ENCODE data around the gene ETFA. TPM values are rescaled to one million over a fixed set of nuclear protein-coding genes. Genes with fewer than 3 reads are reported as not detected.

Gene ETFA
- total and polyA plus RNA-seq, 8 donors: 102 to 148 (median 130) TPM

DNA sequence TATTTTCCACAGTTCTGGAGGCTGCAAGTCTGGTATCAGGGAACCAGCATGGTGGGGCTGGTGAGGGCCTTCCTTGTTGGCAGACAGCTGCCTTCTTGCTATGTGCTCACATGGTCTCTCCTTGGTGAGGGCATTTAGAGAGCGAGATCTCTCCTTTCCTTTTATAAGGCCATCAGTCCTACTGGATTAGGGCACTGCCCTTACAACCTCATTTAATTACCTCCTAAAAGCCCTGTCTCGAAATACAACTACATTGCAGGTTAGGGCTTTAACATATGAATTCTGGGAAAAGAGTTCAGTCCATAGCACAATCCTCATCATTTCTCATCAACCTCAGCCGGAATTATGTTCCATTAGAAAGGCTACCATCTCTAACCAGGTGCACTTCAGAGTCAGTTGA, 47.2 kb upstream of the ETFA start:
- no peak for ATAC-seq
- Histone ChIP-seq H3K9me3 (no peaks in the 10 kb centered on the region), H3K4me3 (no peak overlapping the region), H3K4me1 (no peaks in the 10 kb centered on the region), H3K27ac (no peak overlapping the region), H3K36me3 (no peaks in the 10 kb centered on the region), H3K27me3 (no peaks in the 10 kb centered on the region)
- TF ChIP-seq, protein P1, sequence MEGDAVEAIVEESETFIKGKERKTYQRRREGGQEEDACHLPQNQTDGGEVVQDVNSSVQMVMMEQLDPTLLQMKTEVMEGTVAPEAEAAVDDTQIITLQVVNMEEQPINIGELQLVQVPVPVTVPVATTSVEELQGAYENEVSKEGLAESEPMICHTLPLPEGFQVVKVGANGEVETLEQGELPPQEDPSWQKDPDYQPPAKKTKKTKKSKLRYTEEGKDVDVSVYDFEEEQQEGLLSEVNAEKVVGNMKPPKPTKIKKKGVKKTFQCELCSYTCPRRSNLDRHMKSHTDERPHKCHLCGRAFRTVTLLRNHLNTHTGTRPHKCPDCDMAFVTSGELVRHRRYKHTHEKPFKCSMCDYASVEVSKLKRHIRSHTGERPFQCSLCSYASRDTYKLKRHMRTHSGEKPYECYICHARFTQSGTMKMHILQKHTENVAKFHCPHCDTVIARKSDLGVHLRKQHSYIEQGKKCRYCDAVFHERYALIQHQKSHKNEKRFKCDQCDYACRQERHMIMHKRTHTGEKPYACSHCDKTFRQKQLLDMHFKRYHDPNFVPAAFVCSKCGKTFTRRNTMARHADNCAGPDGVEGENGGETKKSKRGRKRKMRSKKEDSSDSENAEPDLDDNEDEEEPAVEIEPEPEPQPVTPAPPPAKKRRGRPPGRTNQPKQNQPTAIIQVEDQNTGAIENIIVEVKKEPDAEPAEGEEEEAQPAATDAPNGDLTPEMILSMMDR (IDR thresholded peaks at IDR 0.05): no peak
- intact Hi-C loops (cut with DNase I): no loop called here
- DNase-seq: no peak

DNA sequence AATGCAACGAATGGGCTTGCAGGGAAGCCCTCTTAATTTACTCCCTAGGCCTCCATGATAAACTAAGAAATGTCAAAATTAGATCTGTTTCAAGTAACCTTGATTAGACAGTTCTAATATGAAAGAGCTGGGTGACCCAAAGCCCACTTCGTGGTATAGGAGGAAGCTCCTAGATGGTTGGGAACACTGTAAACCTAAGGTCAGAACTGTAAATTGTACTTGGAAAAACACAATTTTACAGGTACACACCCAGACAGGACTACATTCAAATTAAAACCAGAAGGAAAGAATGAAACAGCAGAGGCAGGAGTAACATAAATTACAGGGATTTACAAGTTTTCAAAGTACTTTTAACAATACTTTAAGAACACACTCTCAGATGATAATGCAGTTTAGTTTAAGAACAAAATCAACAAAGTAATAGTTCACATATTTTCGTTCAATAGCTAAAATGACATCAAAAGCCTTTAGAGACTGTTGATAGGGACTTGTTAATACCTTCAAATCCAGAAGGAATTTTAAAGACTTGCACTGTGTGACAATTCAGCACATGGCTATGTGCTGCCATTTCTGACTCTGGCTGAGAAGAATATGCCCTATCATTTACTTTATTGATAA, 43.7 kb upstream of the ETFA start:
- Histone ChIP-seq H3K27me3 (no peaks in the 10 kb centered on the region), H3K4me1 (no peaks in the 10 kb centered on the region), H3K4me3 (no peak overlapping the region), H3K9me3 (no peaks in the 10 kb centered on the region), H3K36me3 (no peaks in the 10 kb centered on the region), H3K27ac (no peak overlapping the region)
- ATAC-seq (no peak), DNase-seq (no peak)
- intact Hi-C loops (cut with DNase I): no loop called here
- TF ChIP-seq, protein P1 (IDR thresholded peaks at IDR 0.05): no peak

DNA sequence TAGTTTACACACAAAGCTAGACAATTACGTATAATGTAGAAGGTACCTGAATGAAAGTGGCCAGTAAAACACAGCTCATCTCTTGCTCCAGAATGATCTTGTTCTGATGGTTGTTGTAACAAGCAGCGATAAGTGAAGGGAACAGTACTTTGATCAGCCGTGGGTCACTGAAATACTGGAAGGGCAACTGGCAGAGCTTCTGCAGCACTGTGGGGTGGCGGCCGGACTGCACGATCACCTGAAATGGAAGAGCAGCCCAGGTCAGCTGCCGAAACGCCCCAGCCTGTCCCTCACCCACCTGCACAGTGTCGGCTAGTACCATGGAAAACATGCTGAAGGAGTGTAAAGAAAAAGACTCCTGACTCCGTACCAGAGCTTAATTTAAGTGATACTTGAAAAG, 42.6 kb upstream of the ETFA start:
- intact Hi-C loops (cut with DNase I): no loop called here
- TF ChIP-seq, protein P1 (IDR thresholded peaks at IDR 0.05): no peak
- no peak for DNase-seq

DNA sequence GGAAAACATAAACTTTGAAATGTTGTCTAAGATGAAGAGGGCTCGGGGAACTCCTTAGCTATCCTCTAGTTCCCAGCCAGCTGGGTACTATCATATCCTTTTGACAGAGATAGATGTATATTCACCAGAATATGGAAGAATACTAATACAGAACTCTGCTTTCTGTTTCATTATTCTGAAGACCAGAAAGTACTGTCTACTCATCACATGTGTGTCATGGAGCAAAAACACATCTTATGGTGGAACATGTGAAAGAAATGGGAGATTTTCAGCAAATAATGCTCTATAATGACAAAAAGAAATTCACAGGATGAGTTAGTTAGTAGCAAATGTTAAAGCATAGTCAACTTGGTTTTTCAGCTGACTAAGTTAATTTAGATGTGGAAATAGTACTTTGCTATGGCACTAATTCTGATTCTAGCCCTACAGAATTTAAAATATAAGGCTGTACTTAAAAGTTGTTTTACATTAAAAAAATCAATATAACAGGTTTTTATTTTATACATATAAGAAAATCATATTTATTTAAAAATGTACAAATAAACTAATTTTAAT, 41.8 kb upstream of the ETFA start:
- Histone ChIP-seq H3K36me3 (no peaks in the 10 kb centered on the region), H3K9me3 (no peaks in the 10 kb centered on the region), H3K4me3 (no peak overlapping the region), H3K27me3 (peaks cover 5 to 11% of the 10 kb centered on the region in 2 donors), H3K4me1 (no peaks in the 10 kb centered on the region), H3K27ac (no peak overlapping the region)
- DNase-seq (no peak), ATAC-seq (no peak)
- TF ChIP-seq, protein P1 (IDR thresholded peaks at IDR 0.05): no peak
- intact Hi-C loops (cut with DNase I): no loop called here

More for the DNA sequence above, 42.6 kb upstream of the ETFA start:
- H3K4me1 ChIP-seq: no peaks in the 10 kb centered on the region
- no peaks in the 10 kb centered on the region for H3K36me3 ChIP-seq
- H3K27ac ChIP-seq: no peak overlapping the region
- H3K4me3 ChIP-seq: no peak overlapping the region
- peaks cover 0 to 3% of the 10 kb centered on the region in 2 donors for H3K27me3 ChIP-seq
- no peak for ATAC-seq
- H3K9me3 ChIP-seq: no peaks in the 10 kb centered on the region

DNA sequence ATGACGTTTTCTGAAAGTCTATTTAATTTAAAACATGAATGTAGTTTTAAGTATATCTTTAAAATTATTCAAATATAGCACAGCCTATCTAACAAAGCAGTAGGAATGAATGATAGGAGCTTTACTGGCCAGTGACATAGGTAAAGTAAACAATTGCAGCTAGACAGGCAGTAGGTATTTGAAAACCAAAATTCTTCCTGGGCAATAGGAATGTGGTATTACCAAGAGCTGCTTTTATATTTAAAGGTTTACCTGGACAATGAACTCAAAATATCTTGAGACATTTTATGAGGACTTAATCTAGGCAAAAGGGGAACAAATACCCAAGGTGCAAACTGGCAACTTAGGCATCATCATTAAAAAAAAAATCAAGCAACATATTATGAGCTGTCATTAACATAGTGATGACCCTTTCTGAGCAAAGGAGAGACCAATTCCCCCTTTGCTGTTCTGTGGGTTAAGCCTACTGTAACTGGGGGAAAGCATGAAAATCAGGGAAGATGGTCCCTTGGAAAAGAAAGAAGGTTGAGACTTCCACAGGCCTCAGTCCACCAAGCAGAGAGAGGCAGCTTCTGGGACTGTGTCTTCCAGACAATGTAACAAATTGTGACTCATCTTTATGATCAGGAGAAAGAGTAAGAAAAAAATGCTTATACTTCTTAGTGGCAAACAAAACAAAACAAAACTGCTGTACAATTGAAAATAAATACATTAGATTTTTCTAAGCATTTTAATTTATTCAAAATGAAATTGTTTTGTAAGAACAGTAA, 38.2 kb upstream of the ETFA start:
- peaks cover 40 to 48% of the 10 kb centered on the region in 2 donors for H3K27me3 ChIP-seq
- no peaks in the 10 kb centered on the region for H3K9me3 ChIP-seq
- no peak for DNase-seq
- no peaks in the 10 kb centered on the region for H3K36me3 ChIP-seq
- intact Hi-C loops (cut with DNase I): no loop called here
- ATAC-seq: no peak
- TF ChIP-seq, protein P1 (IDR thresholded peaks at IDR 0.05): no peak
- no peak overlapping the region for H3K4me3 ChIP-seq
- H3K4me1 ChIP-seq: peaks cover 12 to 19% of the 10 kb centered on the region in 2 donors
- no peak overlapping the region for H3K27ac ChIP-seq
